HuH-7 (cell line): ENCODE data around the gene GSDME.

Experiments used
- DNase-seq: peaks from one replicate; pipeline ENCODE4 v3.0.0; 2011; ENCODE audit warnings: low spot score

Gene GSDME

DNA sequence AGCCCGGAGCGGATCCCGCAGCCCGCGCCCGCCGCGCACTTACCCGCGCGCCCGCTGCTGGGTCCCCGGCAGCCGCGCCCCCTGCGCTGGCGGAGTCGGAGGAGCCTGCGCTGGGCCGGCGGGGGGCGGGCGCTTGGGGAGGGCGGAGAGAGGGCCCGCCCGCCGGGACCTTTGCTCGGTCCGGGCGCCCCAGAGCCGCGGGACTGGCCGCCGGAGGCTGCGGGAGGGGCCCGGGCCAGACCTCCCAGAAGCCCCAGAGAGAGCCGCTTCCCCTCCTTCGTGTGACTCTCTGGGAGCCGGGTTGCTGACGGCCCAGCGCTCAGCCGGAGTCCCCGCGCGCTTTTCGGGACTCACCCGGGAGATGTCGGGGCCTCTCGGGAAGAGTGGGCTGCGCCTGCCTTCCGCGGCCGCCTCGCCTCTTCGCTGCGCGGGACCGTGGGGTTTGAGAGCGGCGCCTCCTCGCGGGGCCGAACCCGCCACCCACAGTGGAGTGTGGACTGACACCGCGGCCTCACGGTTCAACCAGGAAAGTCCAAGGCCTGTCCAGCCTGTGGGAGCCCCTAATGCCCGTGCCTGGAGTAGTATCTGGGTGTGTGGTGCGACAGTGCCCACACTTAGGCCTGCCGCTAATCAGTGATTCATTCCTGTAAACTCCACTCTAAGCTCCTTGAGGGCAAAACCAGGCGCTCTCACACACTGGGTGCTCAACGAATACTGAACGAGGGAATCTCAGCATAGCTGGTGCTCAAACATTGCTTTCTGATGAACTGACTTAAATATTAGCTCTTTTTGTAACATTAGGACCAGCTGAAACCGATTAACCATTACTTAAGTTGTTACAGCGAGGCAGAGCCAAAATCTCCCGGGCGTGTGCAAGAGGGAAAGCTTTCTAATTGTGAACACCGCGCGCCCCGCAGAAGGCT is at the start of gene GSDME:
Gene GSDME (minus strand): TSS at position 112 of the 923 bp plus-strand sequence. CDS start 7,690 bp downstream, outside the sequence.
- DNase-seq = peak; percentile 80

- DNase-seq = no peak
These were observed 45.0 kb upstream of the GSDME start for GRCh38 chr7:24802300-24802699.

GRCh38 chr7:24801883-24802282 is 44.6 kb upstream of the GSDME start:
- no peak for DNase-seq

DNA sequence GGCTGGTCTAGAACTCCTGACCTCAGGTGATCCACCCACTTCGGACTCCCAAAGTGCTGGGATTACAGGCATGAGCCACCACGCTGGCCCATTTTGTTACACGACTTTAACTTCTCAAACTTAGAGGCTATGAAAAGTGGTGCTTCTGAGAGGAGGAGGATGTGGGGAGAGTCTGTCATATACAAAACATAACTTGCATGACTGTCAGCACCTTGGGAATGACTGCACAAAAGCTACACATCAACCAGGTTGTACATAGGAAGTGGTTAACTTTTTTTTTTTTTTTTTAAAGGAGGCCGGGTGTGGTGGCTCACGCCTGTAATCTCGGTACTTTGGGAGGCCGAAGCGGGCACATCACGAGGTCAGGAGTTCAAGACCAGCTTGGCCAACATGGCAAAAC is 43.4 kb upstream of the GSDME start:
- DNase-seq = no peak

DNA sequence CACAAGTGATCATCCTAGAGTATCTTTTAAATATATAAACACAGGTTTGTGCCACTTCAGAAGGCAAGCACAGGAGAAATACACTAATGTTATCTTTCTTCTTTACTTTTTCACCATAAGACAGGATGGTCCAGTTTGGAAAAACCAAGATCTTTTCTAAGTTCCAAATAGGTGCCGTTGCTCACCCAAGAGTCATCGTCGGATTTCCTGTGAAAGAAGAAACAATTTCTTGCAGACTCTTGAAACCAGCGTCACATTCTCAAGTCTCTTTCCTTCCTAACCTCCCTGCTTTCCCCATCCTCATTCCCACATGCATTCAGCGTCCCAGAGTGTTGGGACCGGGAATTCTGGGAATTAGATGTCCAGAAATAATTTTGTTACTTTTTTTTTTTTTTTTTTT is 42.8 kb upstream of the GSDME start:
- no peak for DNase-seq

DNA sequence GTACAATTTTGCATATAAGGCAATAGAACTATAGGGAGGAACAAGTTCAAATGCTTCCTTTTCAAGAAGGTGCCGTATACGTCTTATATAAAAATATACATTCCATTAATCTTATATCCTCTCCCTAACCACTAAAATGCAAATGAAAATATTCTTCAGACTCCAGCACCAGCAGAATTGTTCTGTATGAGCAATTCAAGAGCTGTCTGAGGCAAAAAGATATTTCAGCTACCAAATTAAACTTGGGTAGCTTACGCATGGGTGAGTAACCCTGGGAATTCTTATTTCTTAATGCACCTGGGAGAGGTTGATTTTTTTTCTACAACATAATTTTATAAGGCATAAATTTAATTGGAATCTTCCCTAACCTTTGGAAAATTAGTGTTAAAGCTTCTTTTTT is 42.2 kb upstream of the GSDME start:
- DNase-seq = no peak

- no peak for DNase-seq
These were observed 41.0 kb upstream of the GSDME start for GRCh38 chr7:24798261-24798660.

DNA sequence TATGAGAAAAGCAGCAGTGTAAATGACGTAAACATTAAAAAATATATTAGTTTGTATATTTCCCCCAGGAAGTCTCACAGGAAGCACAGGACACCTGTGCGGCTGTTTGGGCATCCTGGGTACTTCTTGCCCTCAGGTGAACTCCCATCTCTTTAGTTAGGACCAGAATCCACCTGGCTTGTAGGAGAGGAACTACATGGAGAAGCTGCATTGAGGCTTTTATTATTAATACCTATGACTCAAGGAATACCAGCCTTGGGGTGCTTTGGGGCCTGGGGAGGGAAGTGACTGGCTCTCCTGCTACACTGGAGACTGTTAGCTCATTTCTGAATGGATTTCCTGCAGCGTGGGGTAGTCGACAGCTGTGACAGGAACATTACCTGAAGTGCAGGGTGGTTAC is 40.0 kb upstream of the GSDME start:
- no peak for DNase-seq

DNA sequence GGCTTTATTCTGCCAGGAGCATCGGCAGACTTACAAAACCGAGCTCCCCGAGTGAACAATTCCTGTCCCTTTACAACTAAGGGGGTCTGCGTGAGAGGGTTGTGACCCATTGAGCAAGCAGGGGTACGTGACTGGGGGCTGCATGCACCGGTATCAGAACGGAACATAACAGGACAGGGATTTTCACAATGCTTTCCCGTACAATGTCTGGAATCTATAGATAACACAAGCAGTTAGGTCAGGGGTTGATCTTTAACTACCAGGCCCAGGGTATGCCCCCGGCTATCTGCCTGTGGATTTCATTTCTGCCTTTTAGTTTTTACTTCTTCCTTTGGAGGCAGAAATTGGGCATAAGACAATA is 38.1 kb upstream of the GSDME start:
- no peak for DNase-seq

GRCh38 chr7:24794751-24795406 is 37.6 kb upstream of the GSDME start:
- DNase-seq = peak; percentile 42

- DNase-seq = no peak
These were observed 36.9 kb upstream of the GSDME start for GRCh38 chr7:24793982-24794648.

DNA sequence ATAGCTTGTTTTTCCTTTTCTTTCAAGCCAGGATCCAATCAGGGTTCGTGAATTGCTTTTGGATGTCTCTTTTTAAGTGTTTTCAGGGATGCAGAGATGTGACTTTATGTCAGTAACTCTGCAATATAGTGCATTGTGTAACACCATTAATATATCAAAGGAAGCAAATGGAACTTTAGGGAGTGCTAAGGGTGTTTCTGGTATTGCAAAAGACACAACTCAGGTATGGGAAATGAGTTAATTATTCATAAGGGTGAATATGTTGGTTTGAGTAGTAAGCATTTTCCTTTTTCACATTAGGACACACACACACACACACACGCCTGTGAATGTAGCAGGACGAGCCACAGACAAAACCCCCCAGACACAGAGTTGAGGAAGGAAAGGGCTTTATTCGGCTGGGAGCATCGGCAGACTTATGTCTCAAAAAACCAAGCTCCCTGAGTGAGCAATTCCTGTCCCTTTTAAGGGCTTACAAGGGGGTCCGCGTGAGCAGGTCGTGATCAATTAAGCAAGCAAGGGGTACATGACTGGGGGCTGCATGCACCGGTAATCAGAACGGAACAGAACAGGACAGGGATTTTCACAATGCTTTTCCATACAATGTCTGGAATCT is 31.8 kb upstream of the GSDME start:
- no peak for DNase-seq

- no peak for DNase-seq
These were observed 30.8 kb upstream of the GSDME start for GRCh38 chr7:24788075-24788474.

GRCh38 chr7:24786941-24787340 is 29.7 kb upstream of the GSDME start:
- DNase-seq = no peak

- no peak for DNase-seq
These were observed 29.0 kb upstream of the GSDME start for GRCh38 chr7:24786306-24786705.

GRCh38 chr7:24784277-24784676 is 27.0 kb upstream of the GSDME start:
- no peak for DNase-seq

DNA sequence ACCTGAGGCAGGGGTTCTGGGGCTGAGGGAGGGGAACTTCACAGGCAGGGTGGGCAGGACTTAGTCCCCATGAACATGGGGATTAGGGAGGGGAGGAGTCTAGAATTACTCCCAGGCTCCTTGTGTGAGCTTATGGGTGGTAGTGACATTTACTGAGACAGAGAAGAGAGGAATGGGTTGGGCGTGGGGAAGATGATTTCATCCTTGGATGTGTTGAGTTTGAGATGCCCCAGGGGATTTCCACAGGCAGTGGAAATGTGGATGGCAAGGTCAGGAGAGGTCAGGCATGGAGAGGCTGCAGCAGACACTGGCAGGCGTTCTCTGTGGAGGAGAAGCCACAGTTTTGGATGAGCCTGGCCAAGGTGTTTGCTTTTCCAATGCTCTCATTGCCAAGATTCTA is 26.4 kb upstream of the GSDME start:
- no peak for DNase-seq

DNA sequence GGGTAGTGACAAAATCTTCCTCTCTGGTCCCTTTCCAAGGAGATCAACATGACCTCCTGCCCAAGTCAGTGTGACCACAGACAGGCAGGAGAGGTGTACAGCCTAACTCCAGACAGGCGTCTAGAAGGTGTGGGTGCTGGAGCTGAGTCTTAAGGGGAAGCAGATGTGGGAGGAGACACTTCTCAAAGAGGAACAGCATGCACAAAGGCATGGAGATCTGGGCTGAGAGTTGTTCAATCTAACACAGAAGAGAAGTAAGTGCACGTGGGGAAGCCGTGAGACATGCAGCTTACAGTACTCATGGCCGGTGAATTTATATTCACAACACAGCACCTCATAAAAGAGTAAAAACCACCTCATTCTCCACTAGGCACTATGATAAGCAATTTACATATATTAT is 23.8 kb upstream of the GSDME start:
- DNase-seq = no peak

- no peak for DNase-seq
These were observed 22.0 kb upstream of the GSDME start for GRCh38 chr7:24779283-24779655.

- DNase-seq = no peak
These were observed 21.4 kb upstream of the GSDME start for GRCh38 chr7:24778543-24779282.

GRCh38 chr7:24777806-24778205 is 20.5 kb upstream of the GSDME start:
- no peak for DNase-seq

DNA sequence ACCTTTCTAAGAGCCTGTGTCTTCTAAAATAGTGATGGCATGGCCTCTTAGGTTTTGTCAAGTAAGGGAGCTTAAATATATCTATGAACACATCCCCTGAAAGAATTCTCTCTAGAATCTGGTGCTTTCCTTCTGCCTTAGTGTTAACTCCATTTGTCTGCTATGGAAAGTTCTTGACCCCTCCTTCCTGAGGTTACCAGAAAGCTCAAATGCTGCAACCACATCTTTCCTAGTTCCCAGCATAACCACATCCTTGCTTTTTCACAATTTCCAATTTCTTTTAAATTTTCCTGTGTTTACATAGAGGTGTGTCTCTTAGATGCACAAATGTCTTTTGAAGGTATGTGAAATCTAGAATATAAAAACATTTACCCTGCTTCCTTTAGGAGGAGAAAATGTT is 16.4 kb upstream of the GSDME start:
- no peak for DNase-seq
